CD14-positive monocyte (primary cell): ENCODE measurements around the gene CHRNB2. TPM values are rescaled to one million over a fixed set of nuclear protein-coding genes. Genes with fewer than 3 reads are reported as not detected.

Experiments
- DNase-seq, 3 donors: peaks; one replicate each; pipeline ENCODE4 v3.0.0-alpha.2; 2011 to 2022
- H2AFZ ChIP-seq: 2 replicates; pipeline ENCODE4 v1.6.0; 2012; ENCODE audit warnings: mild to moderate bottlenecking, low read depth, low read length, inconsistent platforms; ENCODE audit not compliant: insufficient read depth, poor library complexity, severe bottlenecking
- H3K27ac ChIP-seq, 2 donors: 1 replicate in 1 of 2; 2 replicates in 1 of 2; pipeline ENCODE4 v1.5.1; 2012 to 2013; ENCODE audit warnings: low read length in 2 of 2, control low read depth in 1 of 2, inconsistent platforms in 1 of 2, low read depth in 1 of 2, mild to moderate bottlenecking in 1 of 2
- H3K27me3 ChIP-seq, 2 donors: one replicate each; pipeline versions ENCODE4 v1.6.0 to v1.6.1; 2011 to 2013; ENCODE audit warnings: low read length in 2 of 2; ENCODE audit not compliant: control insufficient read depth in 2 of 2, insufficient read depth in 2 of 2
- H3K36me3 ChIP-seq, 2 donors: replicated peaks in 1 of 2; 1 replicate in 1 of 2; 2 replicates in 1 of 2; pipeline versions ENCODE4 v1.5.1 to v1.6.1; 2012 to 2013; ENCODE audit warnings: low read length in 2 of 2, control low read depth in 1 of 2, inconsistent platforms in 1 of 2, mild to moderate bottlenecking in 1 of 2; ENCODE audit not compliant: insufficient read depth in 2 of 2, control insufficient read depth in 1 of 2
- H3K4me1 ChIP-seq, 2 donors: 1 replicate in 1 of 2; 2 replicates in 1 of 2; pipeline versions ENCODE4 v1.5.1 to v1.6.1; 2012 to 2013; ENCODE audit warnings: low read length in 2 of 2, control low read depth in 1 of 2, inconsistent platforms in 1 of 2, mild to moderate bottlenecking in 1 of 2, moderate library complexity in 1 of 2; ENCODE audit not compliant: insufficient read depth in 2 of 2, control insufficient read depth in 1 of 2
- H3K4me2 ChIP-seq: replicated peaks from 2 replicates; pipeline ENCODE3; 2012; ENCODE audit warnings: low read length, moderate library complexity, mild to moderate bottlenecking; ENCODE audit not compliant: poor library complexity, severe bottlenecking; ENCODE audit errors: extremely low read depth
- H3K4me3 ChIP-seq, 3 experiments: fragments of 200-600 bp in 1 of 3; sonication (generic) in 1 of 3; replicated peaks in 1 of 3; 1 replicate in 2 of 3; 2 replicates in 1 of 3; pipeline ENCODE4 v1.5.1; 2011 to 2013; ENCODE audit warnings: low read length in 3 of 3, mild to moderate bottlenecking in 3 of 3, control low read depth in 2 of 3, low read depth in 2 of 3, inconsistent platforms in 1 of 3, moderate library complexity in 1 of 3
- H3K79me2 ChIP-seq: 2 replicates; pipeline ENCODE4 v1.6.0; 2012; ENCODE audit warnings: mild to moderate bottlenecking, control low read depth, inconsistent platforms, low read length, moderate library complexity; ENCODE audit not compliant: insufficient read depth
- H3K9ac ChIP-seq: 2 replicates; pipeline ENCODE4 v1.6.0; 2017; ENCODE audit warnings: low read length, mild to moderate bottlenecking; ENCODE audit not compliant: insufficient read depth, poor library complexity, severe bottlenecking
- H3K9me3 ChIP-seq, 2 donors: replicated peaks in 1 of 2; 1 replicate in 1 of 2; 2 replicates in 1 of 2; pipeline versions ENCODE4 v1.5.1 to v1.6.1; 2012 to 2013; ENCODE audit warnings: low read length in 2 of 2, control low read depth in 1 of 2; ENCODE audit not compliant: control insufficient read depth in 1 of 2, insufficient read depth in 1 of 2
- H4K20me1 ChIP-seq: 2 replicates; pipeline ENCODE4 v1.6.0; 2012; ENCODE audit warnings: mild to moderate bottlenecking, low read length, control low read depth, moderate library complexity; ENCODE audit not compliant: insufficient read depth
- H3K27ac Mint-ChIP-seq, 7 donors: one replicate each; pipeline ENCODE4 v1.8.0; 2020; ENCODE audit warnings: mild to moderate bottlenecking in 7 of 7, mixed read lengths in 7 of 7, moderate library complexity in 6 of 7, inconsistent platforms in 2 of 7
- H3K27me3 Mint-ChIP-seq, 3 donors: one replicate each; pipeline ENCODE4 v1.8.0; 2021 to 2022; ENCODE audit warnings: low read depth in 3 of 3, mild to moderate bottlenecking in 3 of 3, mixed read lengths in 3 of 3, moderate library complexity in 3 of 3, inconsistent platforms in 1 of 3
- H3K36me3 Mint-ChIP-seq, 2 donors: one replicate each; pipeline ENCODE4 v1.8.0; 2020; ENCODE audit warnings: mixed read lengths in 2 of 2, inconsistent platforms in 1 of 2, mild to moderate bottlenecking in 1 of 2
- H3K4me1 Mint-ChIP-seq: one replicate; pipeline ENCODE4 v1.8.0; 2020; ENCODE audit warnings: mild to moderate bottlenecking, mixed read lengths
- H3K4me3 Mint-ChIP-seq, 2 donors: one replicate each; pipeline ENCODE4 v1.8.0; 2020; ENCODE audit warnings: mild to moderate bottlenecking in 2 of 2, mixed read lengths in 2 of 2, moderate library complexity in 1 of 2
- H3K9me3 Mint-ChIP-seq, 7 donors: one replicate each; pipeline ENCODE4 v1.8.0; 2020 to 2022; ENCODE audit warnings: mixed read lengths in 7 of 7, mild to moderate bottlenecking in 6 of 7, moderate library complexity in 6 of 7, inconsistent platforms in 2 of 7
- WGBS: methylation state at CpG from one replicate; pipeline ENCODE4 v1.1.5; 2013; ENCODE audit warnings: missing lambda C conversion rate; ENCODE audit not compliant: insufficient coverage; 5-methylcytosine and 5-hydroxymethylcytosine counted together
- intact Hi-C, 2 donors: fragments of 100-400 bp; cut with micrococcal nuclease; formaldehyde crosslinking; loops; one replicate each; pipeline versions ENCODE4 v1.15.0 to v1.15.1; 2023
- polyA plus RNA-seq, 3 donors: library from polyadenylated mRNA; depleted of rRNA in 1 of 3; unstranded in 2 of 3; stranded (reverse) in 1 of 3; fragments of 300-500 nt in 2 of 3; fragments of >200 nt in 1 of 3; fragmentation: Illumina TruSeq in 2 of 3; gene quantifications; 1 replicate in 2 of 3; 2 replicates in 1 of 3; pipeline ENCODE4 v1.2.3, GENCODE V29; 2012 to 2021
- TF ChIP-seq, protein P1 (sequence below): fragments of 200-600 bp; IDR thresholded peaks from one replicate; pipeline ENCODE4 v1.8.0; 2022; ENCODE audit warnings: antibody characterized with exemption, mild to moderate bottlenecking

CHRNB2 gene
- polyA plus RNA-seq, 3 donors = 0.05 TPM; not detected in 2

DNA sequence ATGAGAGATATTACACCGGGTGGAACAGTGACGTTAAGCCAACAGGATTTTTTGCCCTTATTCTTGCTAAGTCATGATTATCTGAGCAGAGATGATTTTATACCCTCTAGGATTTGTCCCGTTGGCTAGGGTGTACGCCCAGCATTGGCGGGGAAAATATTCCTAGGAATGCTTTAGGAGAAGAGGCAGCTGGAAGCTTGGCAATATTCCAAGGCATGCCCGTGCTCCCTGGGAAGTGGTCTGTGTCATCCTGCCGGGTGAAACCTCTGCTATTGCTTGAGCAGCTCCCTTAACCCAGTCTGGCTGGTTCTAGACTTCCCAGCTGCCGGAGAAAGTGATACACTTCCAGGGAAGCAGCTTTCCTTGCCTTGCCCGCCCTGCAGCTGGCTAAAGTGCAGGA, 16.2 kb downstream of the CHRNB2 start:
- H3K4me3 Mint-ChIP-seq = no peak overlapping the region
- intact Hi-C loops = loop anchor here in 1 of 2 donors (10.0 kb wide), 1 partner anchor 61 kb away; no protein-coding TSS in a partner anchor
- no peak overlapping the region for H2AFZ ChIP-seq

DNA sequence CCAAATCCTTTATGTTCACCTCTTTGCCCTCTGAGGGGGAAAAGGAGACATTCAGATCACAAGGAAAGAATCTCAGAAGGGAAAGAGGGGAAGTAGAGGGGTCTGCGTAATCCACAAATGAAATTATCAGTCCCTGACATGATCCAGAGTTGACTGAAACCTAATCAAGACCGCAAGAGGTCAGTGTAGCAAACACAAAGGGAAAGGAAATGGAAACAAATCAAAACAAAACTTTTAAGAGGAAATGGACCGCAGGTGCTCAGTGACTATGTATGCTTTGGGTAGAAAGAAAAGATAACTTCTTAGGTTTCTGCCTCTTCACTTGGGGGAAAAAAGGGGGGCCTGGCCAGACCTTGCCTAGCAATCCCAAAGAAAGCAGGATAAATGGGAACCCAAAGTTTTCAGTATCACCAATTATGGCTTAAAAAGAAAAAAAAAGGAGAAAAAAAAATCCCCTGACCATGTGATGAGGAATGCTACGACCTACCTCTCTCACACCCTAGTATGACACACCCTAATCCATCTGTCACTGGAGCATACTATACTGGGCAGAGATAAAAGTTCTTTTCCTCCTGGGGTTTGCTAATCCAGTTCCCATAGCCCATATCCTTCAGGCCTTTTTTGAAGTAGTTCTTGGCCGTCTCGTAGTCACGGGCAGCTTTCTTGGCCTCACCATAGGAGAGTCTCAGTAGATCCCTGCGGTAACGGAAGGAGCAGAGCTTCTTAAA, 16.9 kb downstream of the CHRNB2 start:
- Histone ChIP-seq H3K36me3 (peaks cover 98 to 100% of the 10 kb centered on the region in 2 donors), H3K4me1 (no peaks in the 10 kb centered on the region), H4K20me1 (peaks cover 100% of the 10 kb centered on the region), H3K27me3 (no peaks in the 10 kb centered on the region), H3K27ac (no peak overlapping the region), H3K4me2 (no peak overlapping the region), H2AFZ (no peak overlapping the region), H3K9me3 (no peaks in the 10 kb centered on the region), H3K4me3 (no peak overlapping the region), H3K79me2 (no peaks in the 10 kb centered on the region), H3K9ac (no peak overlapping the region)
- DNase-seq = no peak
- H3K36me3 Mint-ChIP-seq = peaks cover 96 to 100% of the 10 kb centered on the region in 2 donors
- peaks cover 0 to 1% (median 0%) of the 10 kb centered on the region in 3 donors for H3K27me3 Mint-ChIP-seq
- H3K27ac Mint-ChIP-seq = peak overlapping the region in 2 of 7 donors; percentile 5 to 22
- no peaks in the 10 kb centered on the region for H3K9me3 Mint-ChIP-seq
- 76% methylated on average over 3 of the region's 9 CpGs for WGBS
- TF ChIP-seq, protein P1, sequence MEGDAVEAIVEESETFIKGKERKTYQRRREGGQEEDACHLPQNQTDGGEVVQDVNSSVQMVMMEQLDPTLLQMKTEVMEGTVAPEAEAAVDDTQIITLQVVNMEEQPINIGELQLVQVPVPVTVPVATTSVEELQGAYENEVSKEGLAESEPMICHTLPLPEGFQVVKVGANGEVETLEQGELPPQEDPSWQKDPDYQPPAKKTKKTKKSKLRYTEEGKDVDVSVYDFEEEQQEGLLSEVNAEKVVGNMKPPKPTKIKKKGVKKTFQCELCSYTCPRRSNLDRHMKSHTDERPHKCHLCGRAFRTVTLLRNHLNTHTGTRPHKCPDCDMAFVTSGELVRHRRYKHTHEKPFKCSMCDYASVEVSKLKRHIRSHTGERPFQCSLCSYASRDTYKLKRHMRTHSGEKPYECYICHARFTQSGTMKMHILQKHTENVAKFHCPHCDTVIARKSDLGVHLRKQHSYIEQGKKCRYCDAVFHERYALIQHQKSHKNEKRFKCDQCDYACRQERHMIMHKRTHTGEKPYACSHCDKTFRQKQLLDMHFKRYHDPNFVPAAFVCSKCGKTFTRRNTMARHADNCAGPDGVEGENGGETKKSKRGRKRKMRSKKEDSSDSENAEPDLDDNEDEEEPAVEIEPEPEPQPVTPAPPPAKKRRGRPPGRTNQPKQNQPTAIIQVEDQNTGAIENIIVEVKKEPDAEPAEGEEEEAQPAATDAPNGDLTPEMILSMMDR = no peak
- H3K4me1 Mint-ChIP-seq = no peaks in the 10 kb centered on the region
- intact Hi-C loops = loop anchor here in 1 of 2 donors (10.0 kb wide), 1 partner anchor 60 kb away; no protein-coding TSS in a partner anchor
- no peak overlapping the region for H3K4me3 Mint-ChIP-seq

More for the DNA sequence above, 16.2 kb downstream of the CHRNB2 start:
- no peak overlapping the region for H3K27ac Mint-ChIP-seq
- no peaks in the 10 kb centered on the region for H3K4me1 ChIP-seq
- DNase-seq = no peak
- H3K4me2 ChIP-seq = no peak overlapping the region
- no peaks in the 10 kb centered on the region for H3K79me2 ChIP-seq
- H3K27me3 Mint-ChIP-seq = peaks cover 0 to 1% (median 0%) of the 10 kb centered on the region in 3 donors
- H3K9ac ChIP-seq = no peak overlapping the region
- H3K4me3 ChIP-seq = no peak overlapping the region
- H3K27me3 ChIP-seq = no peaks in the 10 kb centered on the region
- H3K27ac ChIP-seq = no peak overlapping the region
- H3K9me3 Mint-ChIP-seq = no peaks in the 10 kb centered on the region
- 100% methylated on average over 5 of the region's 9 CpGs for WGBS
- peaks cover 97 to 100% of the 10 kb centered on the region in 2 donors for H3K36me3 ChIP-seq
- H4K20me1 ChIP-seq = peaks cover 100% of the 10 kb centered on the region
- H3K9me3 ChIP-seq = no peaks in the 10 kb centered on the region
- H3K4me1 Mint-ChIP-seq = no peaks in the 10 kb centered on the region
- H3K36me3 Mint-ChIP-seq = peaks cover 96 to 100% of the 10 kb centered on the region in 2 donors
- TF ChIP-seq, protein P1 = no peak
